Measurements from ENCODE around the gene THAP7.

DNA sequence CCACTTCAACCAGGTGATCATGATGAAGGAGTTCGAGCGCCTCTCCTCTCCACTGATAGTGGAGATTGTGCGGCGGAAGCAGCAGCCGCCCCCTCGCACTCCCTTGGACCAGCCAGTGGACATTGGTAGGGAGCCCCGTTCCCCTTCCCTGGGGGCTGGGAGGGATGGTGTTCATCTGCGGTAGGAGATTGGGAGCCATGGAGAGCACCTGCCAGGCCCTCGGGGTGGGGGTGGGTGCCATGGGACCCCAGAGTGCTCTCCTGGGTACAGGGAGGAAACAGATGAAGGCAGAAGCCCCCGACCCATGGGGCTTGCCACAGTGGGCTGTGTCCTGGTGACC is 7.0 kb downstream of the THAP7 start:
- TF ChIP-seq POLR2A (IDR thresholded peaks at IDR 0.05) (no peak), CTCF (IDR thresholded peaks at IDR 0.05) (no peak), POLR2AphosphoS5 (IDR thresholded peaks at IDR 0.05) (no peak)

Data from suprapubic skin (tissue), 4 donors.